ENCODE data around the gene RPAP3.

GRCh38 chr12:47725893-47726292 lies 20.1 kb upstream of the RPAP3 start:
- TF ChIP-seq CTCF (IDR thresholded peaks at IDR 0.05) (no peak), POLR2A (IDR thresholded peaks at IDR 0.05) (no peak)
